HG02870 (cell line): ENCODE data around the gene HOXD11.

ENCODE experiments used
- ATAC-seq: cut with Tn5 transposase; IDR thresholded peaks from one replicate; pipeline ENCODE4 v1.9.1; 2021; ENCODE audit warnings: mild to moderate bottlenecking, moderate library complexity; ENCODE audit not compliant: unreplicated experiment

Gene HOXD11

DNA sequence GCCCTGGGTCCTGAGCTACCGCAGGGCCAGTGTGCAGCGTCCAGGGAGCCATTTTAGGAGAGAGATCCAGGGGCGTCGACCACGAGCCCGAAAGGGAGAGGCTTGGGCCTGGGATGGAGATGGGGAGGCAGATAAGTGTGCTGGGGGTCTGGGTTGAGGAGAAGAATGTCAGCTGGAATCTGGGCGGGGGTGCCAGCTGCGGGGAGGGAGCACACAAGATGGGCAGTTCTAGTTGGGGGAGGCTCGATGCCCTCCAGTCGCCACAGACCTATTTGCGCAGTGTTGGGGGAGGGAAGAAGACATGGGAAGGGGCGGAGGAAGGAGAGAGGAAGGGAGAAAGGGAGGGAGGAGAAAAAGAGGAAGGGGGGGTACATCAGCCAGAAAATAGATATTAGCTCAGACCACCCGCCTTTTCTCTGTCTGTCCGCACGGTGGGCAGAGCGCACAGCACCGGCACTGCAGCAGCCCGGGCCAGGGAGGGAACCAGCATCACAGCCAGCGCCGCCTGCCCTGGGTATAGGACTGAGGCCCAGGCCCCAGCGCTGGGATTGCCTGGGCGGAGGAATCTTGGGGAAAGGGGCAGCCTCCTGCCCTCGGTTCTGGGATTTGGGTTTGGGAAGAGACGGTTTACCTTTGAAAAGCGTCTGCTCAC is 1.9 kb upstream of the HOXD11 start:
- no peak for ATAC-seq

DNA sequence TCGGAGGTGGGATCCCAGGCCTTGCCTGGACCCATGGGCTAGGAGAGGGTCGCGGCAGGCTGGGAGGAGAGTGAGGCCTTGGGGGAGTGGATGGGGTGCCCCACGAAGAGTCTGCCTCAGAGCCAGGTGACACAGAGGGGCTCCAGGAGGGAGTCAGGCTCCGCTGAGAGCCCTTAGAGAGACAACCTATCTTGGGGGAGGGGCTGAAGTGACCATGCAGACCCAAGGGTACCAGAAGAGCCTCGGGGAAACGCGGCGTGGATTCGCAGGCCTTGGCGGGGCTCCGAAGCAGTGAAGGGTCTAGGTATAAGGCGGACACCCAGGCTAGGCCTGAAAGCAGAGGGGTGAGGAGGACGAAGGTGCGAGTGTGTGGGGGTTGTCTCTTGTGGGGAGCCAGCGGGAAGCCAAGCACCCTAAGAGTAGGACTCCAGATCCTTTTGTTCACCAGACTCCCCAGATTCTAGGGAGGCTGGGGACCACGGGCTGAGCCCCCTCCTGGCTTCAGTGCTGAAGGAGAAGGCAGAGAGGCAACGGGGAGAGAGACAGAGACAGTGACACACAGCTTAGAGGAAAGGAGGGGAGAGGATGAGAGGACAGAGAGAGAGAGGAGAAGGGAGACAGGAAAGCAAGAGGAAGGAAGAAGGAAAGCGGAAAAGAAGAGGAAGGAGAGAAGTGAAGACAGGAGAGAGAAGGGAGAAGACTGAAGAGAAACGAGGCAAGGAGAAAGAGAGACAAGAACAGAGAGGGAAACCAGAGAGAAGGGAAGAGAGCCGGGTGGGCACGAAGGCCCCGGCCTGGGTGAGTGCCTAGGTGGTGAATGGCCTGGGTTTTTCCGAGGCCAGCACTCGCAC is 1.1 kb upstream of the HOXD11 start:
- ATAC-seq, result no peak

DNA sequence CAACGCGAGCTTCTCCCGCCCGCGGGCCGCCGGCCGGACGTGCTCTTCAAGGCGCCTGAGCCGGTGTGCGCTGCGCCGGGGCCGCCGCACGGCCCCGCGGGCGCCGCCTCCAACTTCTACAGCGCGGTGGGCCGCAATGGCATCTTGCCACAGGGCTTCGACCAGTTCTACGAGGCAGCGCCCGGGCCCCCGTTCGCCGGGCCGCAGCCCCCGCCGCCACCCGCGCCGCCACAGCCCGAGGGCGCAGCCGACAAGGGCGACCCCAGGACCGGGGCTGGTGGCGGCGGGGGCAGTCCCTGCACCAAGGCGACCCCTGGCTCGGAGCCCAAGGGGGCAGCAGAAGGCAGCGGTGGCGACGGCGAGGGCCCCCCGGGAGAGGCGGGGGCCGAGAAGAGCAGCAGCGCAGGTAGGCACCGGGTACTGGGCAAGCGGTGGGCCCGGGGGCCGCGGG is 676 bp downstream of the HOXD11 start:
- no peak for ATAC-seq

DNA sequence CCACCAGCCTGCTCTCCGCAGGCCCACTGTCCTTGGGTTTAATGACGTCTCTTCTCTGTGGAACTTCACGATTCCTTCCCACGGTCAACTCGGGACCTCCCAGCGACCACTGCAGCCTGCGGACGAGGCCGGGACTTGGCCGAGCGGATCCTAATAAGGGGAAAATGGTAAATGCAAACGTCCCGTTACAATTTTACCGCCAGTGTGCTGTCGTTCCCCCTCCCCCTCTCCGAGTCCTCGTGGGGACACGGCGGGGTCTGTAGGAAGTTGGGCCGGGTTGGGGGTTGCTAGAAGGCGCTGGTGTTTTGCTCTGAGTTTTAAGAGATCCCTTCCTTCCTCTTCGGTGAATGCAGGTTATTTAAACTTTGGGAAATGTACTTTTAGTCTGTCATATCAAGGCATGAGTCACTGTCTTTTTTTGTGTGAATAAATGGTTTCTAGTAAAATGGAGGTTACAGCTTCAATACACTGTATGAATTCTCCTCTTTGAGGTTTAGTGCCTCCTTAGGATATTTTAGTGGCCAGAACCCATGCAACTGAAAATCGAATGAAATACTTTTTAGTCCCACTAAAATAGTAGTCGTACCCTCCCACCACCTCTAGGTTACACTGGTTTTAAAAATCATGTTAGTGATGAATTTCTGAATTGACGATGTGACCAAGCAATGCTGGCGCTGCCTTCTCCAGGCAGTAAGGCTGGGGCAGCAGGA is 2.3 kb downstream of the HOXD11 start:
- no peak for ATAC-seq

DNA sequence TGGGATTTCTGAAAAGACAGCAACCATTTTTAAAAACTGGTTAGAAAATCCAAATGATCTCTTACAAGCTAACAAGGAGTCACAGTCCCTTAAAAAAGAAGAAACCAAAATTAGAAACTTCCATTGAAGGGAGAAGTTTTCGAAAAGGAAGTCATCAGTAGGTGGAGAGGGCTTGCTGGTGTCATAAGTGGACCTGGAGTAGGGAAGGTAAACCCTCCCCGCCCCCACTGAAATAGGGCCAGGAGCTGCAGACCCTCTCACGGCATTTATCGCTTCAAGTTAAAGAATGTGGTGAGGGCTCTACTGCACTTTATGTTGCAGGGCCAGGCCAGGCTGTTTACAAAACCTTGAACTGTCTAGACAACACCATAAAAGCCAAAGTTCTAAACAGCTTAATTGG is 2.9 kb downstream of the HOXD11 start:
- no peak for ATAC-seq

DNA sequence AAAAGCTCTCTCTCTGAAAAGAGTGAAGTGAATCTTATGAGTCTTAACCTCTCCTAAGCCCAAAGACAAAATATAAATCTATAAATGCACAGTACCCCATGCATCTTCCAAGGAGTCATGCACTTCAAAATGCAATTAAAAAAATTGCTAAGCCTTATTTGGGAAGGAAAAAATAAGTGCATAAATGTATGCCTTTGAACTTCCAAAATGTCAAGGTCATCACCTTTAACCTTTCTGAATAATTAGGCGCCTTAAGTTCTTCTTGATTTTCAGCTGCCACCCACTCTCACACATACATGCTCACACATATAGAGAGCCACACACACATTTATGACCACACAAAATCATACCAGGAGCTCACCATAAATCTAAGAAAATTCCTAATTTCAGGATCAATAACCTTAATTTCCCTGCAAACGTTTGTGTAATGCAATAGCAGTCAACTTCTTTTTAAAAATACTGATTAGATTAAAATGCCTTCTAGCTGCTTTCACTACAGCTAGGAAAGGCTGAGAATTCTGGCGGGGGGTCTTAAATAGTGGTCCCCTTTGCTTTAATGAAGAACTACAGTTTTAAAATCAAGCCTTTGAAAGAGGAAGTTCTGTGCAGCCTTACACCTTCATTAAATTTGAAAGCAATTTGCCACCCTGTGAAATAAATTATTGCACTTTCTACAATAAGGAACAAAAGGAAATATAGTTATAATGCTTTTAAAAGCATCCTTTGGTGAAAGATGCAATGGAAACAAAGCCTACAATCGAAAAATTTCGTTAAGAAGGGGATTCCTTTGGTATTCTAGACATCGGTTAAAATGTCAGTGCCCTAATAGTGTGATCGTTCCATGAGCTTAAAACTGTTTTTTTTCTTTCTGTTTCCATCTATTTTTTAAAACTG is 3.6 kb downstream of the HOXD11 start:
- ATAC-seq, result no peak

DNA sequence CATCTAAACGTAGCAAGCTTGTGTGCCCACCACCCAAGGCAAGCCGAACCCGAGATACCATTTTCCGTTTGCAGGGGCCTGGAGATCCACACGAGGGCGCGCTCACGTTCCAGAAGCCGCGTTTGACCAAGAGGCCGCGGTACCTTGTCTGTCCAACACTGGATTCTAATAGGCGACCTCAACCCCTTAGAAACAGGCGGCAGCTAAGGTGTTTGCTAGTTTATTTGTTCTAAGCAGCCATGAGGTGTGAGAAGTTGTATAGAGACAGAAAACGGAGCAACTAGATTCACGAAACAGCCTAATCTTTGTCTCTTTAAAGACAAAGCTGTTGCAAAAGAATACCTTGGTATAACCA is 4.2 kb downstream of the HOXD11 start:
- no peak for ATAC-seq

DNA sequence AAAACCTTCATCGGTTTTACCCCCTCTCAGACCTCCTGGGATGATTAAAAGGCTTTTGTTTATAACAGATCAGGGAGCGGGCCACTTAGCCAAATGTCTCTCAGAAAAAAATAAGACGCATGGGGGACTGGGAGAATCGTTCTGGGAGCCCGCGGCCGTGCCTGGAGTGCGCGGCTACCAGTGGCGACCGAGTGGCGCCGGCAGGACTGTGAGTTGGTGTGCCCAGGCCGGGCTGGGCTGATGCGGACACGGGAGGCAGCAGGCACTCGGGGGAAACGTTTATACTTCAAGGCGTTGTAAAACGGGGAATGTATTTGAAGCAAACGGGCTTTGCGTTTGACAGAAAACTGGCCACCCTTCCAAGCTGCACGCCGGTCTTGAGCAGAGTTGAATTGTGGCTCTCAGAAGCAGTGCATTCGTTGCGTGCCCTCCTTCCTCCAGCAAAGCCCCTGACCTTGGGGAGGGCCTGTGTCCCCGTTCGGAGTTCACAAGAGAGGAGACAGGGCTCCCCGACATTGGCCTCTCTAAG is 4.8 kb downstream of the HOXD11 start:
- ATAC-seq, result no peak

DNA sequence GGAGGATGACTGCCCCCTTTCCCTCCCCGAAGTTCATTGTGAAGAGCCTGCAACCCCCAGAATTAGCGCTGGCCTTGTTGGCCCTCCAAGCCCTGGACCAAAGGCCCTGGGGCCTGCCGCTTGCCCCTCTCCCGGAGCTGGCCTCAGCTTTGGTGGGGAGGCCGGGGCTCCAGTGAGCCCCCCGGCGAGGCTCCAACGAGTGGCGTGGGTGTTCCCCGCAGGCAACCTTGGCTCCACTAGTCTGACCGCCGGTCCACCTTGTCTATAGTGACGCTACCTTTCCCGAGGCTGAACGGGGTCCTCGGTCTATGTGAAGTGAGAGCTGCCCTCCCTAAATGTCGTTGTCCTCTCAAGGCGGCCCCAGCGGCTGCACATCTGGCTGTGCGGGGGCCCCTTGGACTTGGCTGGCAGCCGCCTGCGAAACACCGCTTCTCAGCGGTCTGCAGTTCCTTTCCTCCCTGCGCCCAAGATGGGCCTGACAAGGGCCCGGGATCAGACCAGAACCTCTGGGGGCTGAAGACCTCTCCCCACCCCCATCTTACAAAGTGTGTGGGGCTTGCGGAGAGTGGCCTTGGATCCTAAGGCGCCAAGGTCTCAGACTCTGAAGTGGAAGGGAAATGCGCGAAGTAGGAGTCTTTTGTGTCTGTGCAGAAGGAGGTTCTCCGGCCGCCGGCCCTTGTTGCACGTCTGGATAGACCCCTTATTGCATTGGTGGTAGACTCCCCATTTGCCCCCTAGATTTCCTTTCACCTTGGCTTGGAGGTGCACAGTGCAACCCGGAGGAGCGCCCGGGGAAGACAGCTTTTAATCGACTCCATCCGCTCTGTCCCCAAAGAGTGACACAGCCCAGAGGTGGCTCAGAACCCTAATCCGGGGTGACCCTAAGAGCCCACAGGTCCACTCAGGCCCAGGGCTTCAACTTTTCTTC is 5.6 kb downstream of the HOXD11 start:
- ATAC-seq, result no peak

DNA sequence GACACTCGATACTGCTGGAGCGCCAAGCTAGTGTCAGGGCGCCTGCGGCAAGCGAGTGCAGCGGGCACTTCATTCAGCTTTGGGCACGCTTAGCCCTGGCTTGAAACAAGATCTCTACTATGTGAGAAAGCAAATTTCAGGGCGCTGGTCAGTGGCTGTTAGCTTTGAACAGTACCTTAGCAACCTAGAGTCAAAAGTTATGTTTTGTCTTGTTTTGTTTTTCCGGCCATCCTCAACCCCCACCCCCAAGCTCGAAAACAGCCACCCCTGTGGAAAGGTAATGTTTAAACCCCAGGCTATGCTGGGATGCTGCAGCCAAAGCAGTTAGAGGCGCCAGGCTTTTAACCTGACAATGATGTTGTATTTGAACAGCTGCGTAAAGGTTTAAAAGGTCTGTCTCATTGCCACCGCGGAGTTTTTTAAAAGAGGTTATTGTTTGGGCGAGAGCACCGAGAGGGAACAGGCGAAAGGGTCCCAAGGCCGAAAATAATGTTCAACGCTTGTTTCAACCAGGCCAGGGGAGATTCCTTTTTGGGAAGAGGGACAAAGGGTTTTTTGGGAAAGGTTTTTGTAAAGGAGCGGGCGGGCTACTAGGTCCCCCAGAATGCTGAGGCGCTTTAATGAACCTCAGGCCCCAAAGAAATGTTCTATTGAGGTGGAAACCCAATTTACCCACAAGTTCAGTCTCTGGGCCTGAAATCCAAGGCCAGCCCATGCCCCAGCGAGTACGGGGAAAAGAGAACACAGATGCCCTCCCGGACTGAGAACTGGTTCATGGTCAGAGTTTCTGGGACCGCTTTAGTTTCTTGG is 7.2 kb downstream of the HOXD11 start:
- ATAC-seq, result no peak

DNA sequence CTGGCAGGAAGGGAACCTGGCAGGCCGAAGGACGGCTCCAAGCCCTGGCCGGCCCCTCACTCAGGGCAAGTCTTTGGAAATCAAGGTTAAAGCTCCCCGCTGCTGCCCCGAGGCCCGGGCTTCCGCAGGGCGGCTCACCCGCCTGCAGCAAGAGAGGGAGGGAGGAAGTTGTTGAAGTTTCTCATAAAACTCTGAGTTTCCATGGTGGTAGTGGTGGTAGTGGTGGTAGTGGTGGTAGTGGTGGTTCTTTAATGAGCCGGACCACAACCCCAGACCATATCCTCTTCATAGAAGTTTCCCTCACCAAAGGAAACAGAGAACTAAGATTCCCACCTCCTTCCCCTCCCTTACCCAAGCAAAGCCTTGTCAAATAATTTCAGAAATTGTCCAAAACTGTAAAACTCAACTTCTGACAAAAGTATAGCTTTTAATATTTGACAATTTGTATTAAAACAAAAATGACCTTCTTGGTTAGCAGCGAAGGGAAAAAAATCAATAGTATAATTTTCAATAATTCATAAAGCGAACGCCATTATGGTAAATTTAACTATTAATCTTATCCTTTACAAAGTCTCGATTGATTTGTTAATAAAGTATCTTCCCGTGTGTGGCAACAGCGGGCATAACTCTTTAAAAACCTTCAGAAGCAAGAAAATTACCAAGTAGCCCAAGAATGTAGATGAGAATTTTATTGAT is 8.0 kb downstream of the HOXD11 start:
- ATAC-seq, result no peak

DNA sequence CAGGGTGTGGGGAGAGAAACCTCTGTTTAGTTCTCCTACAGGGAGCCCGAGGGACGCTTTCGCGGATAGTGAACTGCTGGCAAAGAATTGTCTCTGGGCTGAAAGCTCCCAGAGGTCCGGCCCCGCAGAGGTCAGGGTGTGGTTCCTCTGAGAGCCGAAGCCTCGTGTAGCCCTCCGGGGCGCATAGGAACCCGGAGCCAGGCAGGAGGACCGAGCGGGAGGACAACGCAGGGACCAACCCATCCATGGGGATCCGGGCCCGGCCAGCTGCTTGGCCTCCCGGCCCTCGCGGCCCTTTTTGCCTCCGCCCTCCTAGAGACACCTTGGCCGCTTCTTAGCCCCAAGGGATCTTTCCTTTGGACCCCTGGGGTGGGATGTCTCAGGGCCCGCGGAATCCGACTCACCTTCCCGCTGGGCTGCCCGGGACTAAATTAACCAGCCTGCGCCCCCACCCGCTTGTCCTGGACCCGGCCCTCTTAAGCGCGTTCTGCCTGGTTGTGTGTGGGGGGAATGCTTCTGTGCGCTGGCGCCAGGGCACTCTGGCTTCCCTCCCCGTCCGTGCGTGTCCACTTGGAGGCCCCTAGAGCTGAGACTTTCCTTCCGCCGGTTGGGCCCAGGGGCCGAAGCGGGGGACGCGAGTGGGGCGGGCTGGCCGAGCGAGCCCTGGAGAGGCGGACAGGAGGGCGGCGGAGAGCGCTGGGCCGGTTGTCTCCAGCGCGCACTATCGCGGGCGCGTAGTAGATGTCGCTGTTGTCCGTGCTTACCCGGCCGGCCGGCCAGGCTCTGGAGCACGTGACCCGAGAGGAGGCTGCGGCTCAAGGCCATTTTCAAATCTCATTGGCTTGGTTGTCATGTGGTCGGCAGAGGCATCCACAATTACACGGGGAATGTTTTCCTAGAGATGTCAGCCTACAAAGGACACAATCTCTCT is 9.1 kb downstream of the HOXD11 start, which contains the start of gene HOXD10:
HOXD10 (plus strand) TSS at position 896 of the 931 bp plus-strand sequence. CDS start 56 bp downstream, outside the sequence.
- ATAC-seq, result no peak

DNA sequence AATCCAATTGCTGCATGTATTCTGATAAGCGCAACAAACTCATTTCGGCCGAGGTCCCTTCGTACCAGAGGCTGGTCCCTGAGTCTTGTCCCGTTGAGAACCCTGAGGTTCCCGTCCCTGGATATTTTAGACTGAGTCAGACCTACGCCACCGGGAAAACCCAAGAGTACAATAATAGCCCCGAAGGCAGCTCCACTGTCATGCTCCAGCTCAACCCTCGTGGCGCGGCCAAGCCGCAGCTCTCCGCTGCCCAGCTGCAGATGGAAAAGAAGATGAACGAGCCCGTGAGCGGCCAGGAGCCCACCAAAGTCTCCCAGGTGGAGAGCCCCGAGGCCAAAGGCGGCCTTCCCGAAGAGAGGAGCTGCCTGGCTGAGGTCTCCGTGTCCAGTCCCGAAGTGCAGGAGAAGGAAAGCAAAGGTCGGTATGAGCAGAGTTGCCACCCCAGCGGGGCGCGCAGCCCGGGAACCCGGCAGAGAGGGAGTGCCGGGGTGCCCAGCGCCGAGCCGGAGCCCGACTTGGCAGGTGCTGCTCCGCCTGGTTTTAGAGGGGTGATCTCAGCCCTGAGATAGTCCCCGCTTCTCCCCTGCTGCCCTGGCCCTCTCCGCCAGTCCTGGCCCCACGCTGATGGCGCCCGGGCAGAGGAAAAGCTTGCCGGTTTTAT is 10.2 kb downstream of the HOXD11 start:
- ATAC-seq, result no peak

DNA sequence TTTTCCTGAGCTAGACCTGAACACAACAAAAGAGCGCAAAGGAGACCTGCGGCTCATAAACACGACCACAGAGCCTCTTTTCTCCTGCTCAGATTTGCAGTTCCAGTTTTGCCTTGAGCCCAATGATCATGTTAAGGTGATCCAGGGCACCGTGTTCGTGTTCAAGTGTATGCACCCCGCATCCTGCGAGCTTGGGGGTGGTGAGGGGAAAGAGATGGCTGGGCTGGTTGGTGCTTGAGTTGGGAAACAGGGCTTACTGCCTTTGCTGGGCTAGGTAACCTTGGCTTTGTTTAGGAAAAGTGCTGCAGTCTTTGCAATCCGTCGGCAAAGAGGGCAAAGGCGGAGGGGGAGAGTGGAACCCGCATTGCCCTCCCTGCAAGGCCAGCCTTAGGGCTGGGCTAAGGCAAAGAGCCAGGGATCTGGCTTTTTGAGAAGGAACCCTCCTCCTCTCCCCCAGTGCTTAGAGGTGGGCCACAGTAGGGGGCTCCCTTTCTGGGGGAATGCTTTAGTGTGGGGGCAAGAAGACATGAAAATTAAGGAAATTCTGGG is 10.8 kb downstream of the HOXD11 start:
- no peak for ATAC-seq

DNA sequence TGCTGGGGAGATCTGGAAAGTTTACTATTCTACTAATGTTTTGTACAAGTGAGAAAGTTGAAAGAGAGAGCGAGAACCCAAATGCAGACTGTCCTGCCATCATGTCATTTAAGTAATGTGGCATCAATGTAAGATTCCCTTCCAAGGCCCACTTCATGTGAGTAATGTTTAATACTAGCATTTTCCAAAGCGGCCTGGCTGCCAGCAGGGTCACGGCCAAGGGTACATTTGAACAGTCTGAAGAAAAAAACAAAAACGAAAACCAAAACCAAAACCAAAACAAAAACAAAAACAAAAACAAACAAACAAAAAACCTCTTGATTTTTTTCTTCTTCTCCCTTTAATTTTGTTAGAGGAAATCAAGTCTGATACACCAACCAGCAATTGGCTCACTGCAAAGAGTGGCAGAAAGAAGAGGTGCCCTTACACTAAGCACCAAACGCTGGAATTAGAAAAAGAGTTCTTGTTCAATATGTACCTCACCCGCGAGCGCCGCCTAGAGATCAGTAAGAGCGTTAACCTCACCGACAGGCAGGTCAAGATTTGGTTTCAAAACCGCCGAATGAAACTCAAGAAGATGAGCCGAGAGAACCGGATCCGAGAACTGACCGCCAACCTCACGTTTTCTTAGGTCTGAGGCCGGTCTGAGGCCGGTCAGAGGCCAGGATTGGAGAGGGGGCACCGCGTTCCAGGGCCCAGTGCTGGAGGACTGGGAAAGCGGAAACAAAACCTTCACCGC is 11.7 kb downstream of the HOXD11 start:
- no peak for ATAC-seq
